DMS153 (cell line): ENCODE results near the gene FBXL2.
"Not testable (repeated sequence)": the region's sequence is repeated elsewhere in the genome, so short reads cannot be mapped to it uniquely, and the experiment has no call there.

Source experiments
- DNase-seq: peaks from one replicate; lab custom pipeline; 2025; lab: John Stamatoyannopoulos, UW

The FBXL2 gene

DNA sequence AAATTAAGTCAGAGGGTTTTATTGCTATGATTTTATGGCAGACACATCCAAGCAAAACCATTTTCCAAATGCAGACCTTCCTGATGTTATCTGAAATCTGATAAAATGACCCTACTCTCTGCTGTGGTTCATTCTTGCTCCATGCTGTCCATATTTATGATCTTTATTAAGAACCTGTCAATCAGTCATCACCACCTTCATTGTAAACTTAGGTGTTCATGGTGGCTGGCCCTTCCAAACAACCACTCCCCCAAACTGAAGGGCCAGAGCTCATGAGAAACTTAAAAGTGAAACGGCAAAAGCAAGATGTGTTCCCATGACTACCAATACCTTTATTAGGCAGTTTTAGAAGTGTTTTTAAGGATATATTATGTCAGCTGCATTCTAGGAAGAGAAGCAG is 109.4 kb downstream of the FBXL2 start:
- DNase-seq, result no peak

DNA sequence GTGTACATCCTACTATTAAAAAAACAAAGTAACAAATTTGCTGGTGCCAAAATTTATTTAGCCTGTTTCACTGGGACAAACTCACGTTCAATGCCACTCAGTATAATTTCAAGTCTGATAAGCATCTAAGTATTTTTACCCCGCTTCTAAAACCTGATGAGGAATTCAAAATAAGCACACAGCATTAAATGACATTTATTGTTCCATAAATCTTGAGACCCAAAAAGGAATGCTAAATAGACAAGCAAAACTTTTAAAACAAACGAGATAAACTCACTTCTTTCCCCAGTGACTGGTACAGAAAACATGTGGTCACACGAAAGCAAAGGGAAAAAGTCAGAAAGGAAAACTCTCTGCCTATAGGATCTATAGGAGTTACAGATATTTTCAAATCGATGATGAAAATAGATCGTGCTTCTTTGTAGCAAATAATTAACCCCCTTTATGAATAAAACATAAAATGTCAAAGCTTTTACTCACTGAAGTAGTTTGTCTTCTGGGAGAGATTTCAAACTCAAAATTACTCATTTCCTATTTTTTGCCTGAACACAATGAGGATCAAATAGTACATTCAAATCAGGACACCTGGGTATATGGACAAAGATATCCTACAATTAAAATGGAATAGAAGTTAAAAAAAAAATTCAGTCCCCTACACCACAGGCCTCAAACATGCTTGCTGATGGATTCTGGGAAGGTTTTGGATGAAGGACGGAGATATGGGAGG is 111.3 kb downstream of the FBXL2 start:
- no peak for DNase-seq

DNA sequence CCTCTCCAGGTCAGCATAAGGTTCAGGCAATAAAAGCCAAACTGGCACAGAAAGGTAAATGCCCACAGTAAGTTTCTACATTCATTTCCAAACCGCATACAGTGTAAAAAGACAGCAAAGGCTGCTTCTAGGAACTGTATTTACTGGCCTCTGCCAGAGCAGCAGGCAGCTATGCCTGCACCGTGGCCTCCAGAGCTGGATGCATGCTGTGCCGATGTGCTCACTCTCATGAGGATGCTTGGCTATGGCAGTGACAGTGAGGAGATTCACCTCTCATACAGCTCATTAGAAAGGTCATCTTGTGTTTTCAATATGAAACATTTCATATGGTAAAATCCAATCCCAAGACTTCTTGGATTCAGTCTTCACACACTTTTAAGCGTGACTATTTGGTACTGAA is 112.7 kb downstream of the FBXL2 start:
- DNase-seq, result no peak

DNA sequence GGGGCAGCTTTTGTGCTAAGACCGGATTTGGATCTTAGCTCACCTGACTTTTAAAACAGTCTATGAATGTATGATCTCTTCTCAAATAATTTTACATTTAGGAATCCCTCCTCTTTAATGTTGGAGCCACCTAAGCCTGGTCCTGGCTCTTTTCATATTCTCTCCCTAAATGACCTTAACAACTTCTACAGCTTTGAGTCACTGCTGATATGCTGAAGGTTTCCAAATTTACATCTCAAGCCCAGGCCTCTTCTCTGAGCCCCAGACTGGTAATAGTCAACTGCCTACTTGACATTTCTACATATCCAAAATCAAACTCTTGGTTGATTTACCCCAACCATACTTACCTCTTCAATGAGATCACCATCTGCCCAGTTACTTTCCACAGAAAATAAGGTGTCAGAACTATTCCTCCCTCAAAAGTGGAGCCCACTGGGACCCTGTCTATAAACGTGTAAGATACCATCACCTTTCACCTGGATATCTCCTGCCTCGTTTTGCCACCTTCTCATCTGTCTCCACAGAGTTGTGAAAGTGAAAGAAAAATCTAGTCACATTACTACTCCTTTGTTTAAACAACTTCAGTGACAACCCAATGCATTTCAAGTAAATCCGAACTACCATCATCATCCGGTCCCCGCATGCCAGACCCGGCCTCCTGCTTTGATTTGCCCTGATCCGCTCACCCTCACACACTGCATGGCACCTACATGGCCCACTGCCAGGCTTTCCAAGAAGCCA is 114.2 kb downstream of the FBXL2 start:
- no peak for DNase-seq

DNA sequence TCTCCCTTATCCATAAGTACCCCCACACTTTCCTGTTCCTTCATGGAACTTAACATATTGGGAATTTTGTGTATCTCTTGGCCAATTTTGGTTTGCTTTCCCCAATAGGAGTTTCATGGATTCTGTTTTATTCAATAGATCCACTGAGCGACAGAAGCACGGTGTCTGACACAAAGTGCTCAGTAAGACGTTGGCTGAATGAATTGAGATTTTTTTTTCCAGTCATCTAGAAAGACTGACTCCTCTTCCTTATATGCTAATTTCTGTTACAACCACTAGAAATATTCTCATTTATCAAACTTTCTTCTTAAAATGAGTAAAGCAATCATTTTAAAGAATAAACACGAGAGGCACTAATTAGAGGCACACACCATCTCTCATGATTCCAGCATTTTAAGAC is 114.9 kb downstream of the FBXL2 start:
- DNase-seq, result no peak

DNA sequence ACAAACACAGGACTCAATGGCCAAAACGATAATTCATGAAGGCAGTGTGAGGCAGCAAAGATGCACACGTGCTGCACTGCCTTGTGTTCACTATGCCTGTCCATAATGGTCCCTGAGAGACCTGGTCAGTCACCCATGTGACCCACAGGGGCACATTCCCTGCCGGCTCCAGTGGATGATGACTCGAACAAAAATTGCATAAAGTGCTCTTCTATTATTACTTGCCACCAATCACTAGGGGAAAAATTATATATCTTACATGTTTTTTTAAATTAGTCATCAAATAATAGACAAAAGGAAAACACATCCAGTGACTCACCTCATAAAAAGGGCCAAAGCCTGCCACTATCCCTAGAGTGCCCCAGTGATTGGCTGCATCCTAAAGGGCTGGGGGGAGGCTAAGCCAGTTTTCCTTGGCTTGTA is 115.5 kb downstream of the FBXL2 start:
- no peak for DNase-seq

DNA sequence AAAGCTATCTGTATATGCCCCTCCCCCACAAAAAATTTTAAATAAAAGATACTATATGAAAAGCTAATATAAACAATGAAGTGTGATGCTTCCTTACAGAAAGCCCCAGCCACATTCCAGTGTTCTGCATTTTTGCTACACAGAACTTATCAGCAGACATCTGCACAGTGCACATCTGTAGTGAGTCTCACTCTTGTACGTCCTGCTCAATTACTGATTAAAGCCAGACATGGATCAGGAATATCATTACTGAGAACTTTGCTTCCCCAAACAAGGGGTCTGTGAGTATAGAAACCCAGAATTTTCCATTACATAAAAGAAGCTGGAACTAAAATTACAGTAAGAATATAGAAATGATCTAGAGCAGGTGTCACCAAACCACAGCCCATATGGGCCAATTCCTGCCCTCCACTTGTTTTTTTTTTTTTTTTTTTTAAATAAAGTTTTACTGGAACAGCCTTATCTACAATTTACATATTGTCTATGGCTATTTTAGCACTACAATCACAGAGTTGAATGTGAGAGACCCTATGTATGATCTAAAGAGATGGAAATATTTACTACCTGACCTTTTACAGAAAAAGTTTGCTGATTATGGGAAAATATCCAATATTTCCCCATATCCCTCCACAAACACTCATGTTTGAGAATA is 117.3 kb downstream of the FBXL2 start:
- no peak for DNase-seq

DNA sequence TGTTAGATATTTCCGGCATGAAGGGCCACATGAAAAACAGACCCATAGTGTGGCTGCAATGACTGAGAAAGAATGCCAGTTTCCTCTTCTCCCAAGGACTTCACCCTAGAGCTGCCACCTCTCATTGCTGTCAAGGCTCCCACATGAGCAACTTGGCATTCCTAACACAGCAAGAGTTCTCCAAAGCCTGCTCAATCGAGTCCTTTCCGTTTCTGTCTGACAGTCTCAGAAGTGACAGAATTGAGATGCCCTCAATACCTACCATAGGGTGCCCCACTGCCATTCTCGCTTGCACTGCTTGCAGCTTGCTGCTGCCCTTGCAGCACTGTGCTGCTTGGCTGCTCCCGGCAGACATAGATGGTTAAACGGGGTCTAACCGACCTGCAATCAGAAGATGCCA is 118.7 kb downstream of the FBXL2 start:
- DNase-seq, result no peak

DNA sequence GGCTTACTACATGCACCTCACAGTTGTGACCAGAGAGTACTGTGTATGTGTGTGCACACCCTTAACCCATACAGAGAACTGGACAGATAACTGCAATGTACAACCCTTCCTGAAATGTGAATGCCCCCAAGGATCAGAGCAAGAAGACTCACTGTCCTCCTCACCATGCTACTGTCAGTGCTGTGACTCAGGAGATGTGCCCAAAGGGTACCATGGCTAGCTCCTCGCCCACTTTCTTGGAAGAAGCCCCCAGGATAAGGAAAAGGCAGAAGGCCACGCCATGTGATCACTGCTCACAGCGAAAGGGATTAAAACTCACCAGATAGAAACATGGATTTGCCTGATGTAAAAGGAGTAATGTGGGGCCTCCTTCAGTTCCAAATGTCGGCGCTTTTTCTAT is 121.2 kb downstream of the FBXL2 start:
- no peak for DNase-seq

DNA sequence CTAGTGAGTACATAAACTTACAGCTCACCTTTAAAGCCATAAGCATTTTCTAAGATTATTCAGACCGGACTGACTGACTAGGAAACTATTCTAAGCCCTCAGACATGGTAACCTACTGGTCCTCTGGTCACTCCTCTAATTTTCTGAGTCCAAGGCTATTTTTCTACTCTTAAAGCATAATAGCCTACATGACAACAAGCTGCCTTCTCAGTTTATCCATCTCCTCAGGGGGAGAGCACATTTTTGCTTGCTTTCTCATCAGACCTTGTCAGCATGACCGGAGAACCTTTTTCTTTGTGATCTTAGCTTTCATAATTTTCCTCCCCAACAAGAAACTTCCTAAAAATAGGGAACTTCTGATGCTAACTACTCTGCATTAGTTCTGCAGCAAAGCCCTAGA is 124.5 kb downstream of the FBXL2 start:
- DNase-seq, result no peak

DNA sequence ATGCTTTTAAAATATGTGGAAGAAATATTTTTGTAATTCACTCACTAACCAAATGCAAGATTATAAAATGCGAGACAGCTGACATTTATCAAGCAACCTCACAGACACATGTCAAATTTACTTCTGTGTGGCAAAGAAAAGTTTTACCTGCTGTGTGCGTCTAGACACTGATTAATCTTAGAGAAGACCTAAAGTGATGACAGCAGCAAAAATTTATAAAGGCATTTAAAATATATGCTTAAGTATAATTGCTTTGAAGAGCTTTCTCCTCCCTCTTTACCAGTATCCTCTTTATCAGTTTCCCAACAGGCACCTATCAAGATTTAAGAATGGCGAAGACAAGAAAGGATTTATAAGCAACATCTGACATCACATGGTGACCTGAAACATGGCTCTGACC is 125.7 kb downstream of the FBXL2 start:
- DNase-seq, result no peak

DNA sequence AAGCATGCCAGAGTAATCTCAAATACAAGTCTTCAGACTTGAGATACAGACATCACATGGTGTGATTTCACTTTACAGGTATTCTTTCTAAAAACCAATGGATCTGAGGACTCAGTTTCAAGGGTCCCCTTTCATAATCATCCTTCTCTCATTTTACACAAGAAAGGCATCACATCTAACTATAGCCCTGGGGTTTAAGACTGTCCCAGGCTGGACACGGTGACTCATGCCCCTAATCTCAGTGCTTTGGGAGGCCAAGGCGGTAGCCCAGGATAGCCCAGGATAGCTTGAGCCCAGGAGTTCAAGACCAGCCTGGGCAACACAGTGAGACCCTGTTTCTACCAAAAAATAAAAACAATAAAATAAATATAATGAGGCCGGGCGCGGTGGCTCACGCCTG is 126.5 kb downstream of the FBXL2 start:
- no peak for DNase-seq

DNA sequence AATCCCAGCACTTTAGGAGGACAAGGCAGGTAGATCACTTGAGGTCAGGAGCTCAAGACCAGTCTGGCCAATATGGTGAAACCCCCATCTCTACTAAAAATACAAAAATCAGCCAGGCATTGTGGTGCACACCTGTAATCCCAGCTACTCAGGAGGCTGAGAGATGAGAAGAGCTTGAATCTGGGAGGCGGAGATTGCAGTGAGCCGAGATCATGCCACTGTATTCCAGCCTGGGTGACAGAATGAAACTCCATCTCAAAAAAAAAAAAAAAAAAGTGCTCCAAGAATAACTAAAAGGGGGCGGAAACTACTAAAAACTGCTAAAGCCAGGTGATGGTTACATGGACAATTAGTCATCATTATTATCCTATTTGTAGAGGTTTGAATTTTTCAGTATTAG is 133.6 kb downstream of the FBXL2 start:
- not testable (repeated sequence) for DNase-seq

DNA sequence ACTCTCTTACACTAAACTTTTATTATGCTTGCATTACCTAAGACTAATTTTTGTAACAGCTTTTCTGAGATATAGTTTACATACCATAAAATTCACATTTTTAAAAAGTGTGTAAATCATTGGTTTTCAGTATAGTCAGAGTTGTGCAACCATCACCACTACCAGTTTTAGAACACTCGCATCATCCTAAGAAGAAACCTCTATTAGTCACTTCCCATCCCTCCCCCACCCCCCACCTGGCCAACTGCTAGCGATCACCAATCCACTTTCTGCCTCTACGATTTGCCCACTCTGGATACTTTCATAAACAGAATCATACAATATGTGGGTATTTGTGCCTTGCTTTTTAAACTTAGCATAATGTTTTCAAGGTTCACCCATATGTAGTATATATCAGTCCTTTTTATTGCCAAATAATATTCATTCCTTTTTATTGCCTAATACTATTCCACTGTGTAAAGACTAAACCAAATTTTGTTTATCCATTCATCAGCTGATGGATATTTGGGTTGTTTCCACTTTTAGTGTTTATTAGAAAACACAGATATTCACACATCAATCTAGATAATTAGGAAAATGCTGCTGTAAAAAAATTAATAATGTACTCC is 139.9 kb downstream of the FBXL2 start:
- no peak for DNase-seq

DNA sequence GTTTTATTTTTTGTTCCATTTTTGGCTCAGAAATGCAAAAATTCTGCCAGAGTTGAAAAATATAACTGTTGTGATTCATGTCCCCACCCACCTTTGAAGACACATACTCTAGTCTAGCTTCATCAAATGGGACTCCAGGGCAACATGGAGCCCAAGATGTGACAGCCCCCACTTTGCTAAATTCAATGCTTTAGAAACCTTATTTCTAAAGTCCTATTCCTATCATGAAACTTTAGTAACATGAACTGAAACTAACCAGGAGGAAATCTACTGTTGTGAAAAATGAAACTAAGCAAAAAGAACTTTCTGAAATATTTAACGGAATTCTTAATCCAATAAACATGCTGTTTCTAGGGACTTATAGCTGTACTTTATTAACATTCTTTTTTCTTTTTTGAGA is 142.7 kb downstream of the FBXL2 start:
- no peak for DNase-seq

DNA sequence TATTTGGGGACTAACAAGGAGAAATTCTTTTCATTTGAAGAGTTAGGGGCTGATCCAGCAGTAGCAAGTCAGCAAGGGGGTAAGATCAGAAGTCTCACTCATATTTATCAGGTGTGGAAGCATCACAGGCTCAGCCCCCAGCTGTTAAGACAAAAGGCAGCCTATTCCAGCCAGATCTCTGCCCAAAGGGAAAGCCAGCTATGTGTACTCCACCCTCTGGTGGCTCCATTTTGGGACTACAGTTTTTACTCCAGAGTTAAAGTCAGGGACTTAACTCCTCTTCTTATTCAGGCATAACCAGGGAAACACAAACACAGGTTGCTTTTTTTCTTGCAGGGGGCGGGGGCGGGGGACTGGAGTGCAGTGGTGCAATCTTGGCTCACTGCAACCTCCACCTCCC is 143.7 kb downstream of the FBXL2 start:
- DNase-seq, result no peak

DNA sequence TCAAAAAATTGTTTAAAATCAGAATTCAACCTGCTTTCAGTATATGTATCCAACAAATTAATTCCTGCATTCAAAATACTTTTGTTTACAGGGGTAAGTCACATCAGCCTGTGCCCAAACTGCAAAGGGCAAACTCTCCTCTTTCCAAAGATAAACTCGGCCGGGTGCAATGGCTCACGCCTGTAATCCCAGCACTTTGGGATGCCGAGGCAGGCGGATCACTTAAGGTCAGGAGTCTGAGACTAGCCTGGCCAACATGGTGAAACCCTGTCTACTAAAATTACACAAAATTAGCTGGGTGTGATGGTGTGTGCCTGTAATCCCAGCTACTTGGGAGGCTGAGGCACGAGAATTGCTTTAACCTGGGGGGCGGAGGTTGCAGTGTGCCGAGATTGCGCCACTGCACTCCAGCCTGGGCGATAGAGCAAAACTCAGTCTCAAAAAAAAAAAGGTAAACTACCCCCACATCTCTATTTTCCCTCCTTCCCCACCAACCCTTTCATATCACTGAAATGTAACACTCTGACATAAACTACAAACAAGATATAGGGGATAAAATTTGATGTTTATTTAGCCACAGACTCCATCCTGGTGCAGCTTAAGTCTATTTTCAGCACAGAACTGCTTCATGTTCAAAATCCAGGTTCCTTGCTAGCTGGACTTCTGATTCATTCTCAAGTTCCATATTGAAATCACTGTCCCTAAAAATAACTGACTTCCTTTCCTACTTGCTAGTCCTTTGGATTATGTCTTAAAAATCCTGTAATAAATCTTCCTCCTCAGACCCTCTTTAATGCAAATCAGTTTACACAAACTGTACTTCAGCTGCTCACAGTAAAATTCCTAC is 147.6 kb downstream of the FBXL2 start:
- DNase-seq, result no peak

DNA sequence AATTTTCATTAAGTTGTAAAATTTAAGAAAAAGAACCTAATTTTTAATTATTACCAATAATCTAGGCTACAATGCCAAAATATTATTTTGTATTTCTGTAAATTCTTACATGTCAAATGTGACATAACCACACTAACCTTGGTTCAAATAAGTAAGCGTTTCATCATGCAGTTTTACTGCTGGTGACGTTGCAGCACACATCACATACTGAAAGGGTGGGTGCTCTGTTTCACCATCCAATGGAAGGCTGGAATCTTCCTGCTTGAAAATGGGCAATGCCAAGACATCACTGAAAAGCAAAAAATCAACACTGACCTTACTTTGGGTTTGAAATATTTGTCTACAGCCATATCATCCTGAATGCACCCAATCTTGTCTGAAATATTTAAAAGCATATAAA is 148.2 kb downstream of the FBXL2 start:
- DNase-seq, result no peak

DNA sequence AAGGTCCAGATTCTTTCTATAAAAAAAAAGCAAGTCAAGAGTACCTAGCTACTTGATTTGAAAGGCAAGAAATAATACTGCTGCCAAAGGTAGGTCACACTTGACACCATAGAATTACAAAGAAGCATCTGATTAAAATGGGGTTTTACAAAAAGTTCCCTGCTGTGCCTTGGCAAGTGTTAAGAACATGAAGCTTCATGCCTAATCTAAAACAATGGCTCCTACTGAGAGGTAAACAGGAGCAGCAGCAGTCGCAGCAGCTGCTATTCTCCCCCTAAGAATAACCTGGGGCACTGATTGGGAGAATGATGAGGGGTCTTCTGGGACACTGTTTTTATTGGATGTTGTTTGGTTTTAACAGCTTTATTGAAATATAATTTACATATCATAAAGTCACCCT is 148.8 kb downstream of the FBXL2 start:
- DNase-seq, result no peak

DNA sequence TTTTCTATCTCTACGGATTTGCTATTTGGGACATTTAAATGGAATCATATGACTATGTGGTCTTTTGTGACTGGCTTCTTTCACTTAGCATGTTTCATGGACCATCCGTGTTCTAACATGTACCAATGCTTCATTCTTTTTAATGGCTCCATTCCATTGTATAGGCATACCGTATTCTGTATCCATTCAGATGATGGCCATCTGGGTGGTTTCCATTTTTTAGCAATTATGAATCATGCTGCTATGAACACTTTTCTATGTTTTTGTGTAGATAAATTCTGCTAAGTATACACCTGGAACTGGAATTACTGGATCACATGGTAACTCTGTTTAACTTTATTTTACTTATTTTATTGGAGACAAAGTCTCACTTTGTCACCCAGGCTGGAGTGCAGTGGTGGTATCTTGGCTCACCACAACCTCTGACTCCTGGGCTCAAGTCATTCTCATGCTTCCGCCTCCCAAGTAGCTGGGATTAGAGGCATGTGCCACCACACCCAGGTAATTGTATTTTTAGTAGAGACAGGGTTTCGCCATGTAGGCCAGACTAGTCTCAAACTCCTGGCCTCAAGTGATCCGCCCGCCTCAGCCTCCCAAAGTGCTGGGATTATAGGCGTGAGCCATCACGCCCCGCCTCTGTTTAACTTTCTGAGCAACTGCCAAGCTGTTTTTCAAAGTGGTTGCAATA is 149.5 kb downstream of the FBXL2 start:
- DNase-seq, result no peak

DNA sequence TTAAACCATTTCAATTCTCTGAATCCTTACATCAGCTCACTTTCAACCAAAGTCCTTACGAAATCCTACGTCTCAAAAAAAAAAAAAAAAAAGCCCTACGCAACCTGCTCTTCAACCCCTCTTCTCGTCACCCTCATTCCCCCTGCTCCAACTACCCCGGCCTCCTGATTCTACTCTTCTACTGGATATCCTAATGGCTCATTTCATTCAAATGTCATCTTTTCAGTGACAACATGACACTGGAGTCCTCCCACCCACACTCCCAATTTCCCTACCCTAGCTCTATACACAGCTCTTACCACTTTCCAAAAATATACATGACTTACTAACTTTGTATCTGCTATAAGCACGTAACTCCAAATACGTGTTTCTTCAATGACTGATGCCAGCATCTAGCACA is 151.5 kb downstream of the FBXL2 start:
- DNase-seq, result no peak
